ENCODE measurements around the gene TRIM2. TPM values are rescaled to one million over a fixed set of nuclear protein-coding genes. Genes with fewer than 3 reads are reported as not detected.

Gene TRIM2
- total RNA-seq, 1 donor from 2014 or later = 51.8 TPM

- FAIRE-seq = no peak
- no peak overlapping the region for H3K4me3 Mint-ChIP-seq (ENCODE audit: unreplicated experiment)
- Histone ChIP-seq H3K36me3 (ENCODE audit: insufficient read depth, low read length) (no peaks in the 10 kb centered on the region), H3K4me1 (ENCODE audit: insufficient read depth, low read length) (peaks cover 8% of the 10 kb centered on the region), H3K4me3 (ENCODE audit: insufficient read depth, low read depth, low read length) (peak overlapping the region; percentile 61), H4K20me1 (ENCODE audit: insufficient read depth, low read length) (no peaks in the 10 kb centered on the region), H3K4me2 (ENCODE audit: low read length) (peak overlapping the region; percentile 91), H2AFZ (ENCODE audit: low read depth, low read length) (peak overlapping the region; percentile 68), H3K27me3 (ENCODE audit: insufficient read depth, low read length) (no peaks in the 10 kb centered on the region), H3K9ac (ENCODE audit: low read length) (peak overlapping the region; percentile 60), H3K9me3 (ENCODE audit: insufficient read depth, low read depth, low read length) (no peaks in the 10 kb centered on the region), H3K27ac (ENCODE audit: low read depth, low read length) (peak overlapping the region; percentile 30), H3K79me2 (ENCODE audit: insufficient read depth, low read length) (peaks cover 5% of the 10 kb centered on the region)
- peaks cover 7% of the 10 kb centered on the region for H3K36me3 Mint-ChIP-seq (ENCODE audit: low read depth, unreplicated experiment)
- DNase-seq (ENCODE audit: low read depth) = peak; percentile 73
- H3K27me3 Mint-ChIP-seq (ENCODE audit: low read depth, unreplicated experiment) = no peaks in the 10 kb centered on the region
- H3K9me3 Mint-ChIP-seq (ENCODE audit: unreplicated experiment) = no peaks in the 10 kb centered on the region
- no peak for TF ChIP-seq EZH2 (IDR thresholded peaks at IDR 0.05; ENCODE audit: insufficient read depth, low read length)
- TF ChIP-seq CTCF (IDR thresholded peaks at IDR 0.05; ENCODE audit: insufficient read depth, low read depth, low read length) = no peak
- H3K4me1 Mint-ChIP-seq (ENCODE audit: low read depth, unreplicated experiment) = peaks cover 10% of the 10 kb centered on the region
- H3K27ac Mint-ChIP-seq (ENCODE audit: unreplicated experiment) = no peak overlapping the region
Observed at GRCh38 chr4:153257151-153257620, 52.9 kb downstream of the TRIM2 start.

- Mint-ChIP-seq H3K36me3 (ENCODE audit: low read depth, unreplicated experiment) (peaks cover 5% of the 10 kb centered on the region), H3K4me3 (ENCODE audit: unreplicated experiment) (no peak overlapping the region), H3K27ac (ENCODE audit: unreplicated experiment) (no peak overlapping the region), H3K4me1 (ENCODE audit: low read depth, unreplicated experiment) (peaks cover 10% of the 10 kb centered on the region), H3K27me3 (ENCODE audit: low read depth, unreplicated experiment) (no peaks in the 10 kb centered on the region), H3K9me3 (ENCODE audit: unreplicated experiment) (no peaks in the 10 kb centered on the region)
- TF ChIP-seq CTCF (IDR thresholded peaks at IDR 0.05; ENCODE audit: insufficient read depth, low read depth, low read length) (no peak), EZH2 (IDR thresholded peaks at IDR 0.05; ENCODE audit: insufficient read depth, low read length) (no peak)
- Histone ChIP-seq H3K4me3 (ENCODE audit: insufficient read depth, low read depth, low read length) (peak overlapping the region; percentile 61), H4K20me1 (ENCODE audit: insufficient read depth, low read length) (no peaks in the 10 kb centered on the region), H3K36me3 (ENCODE audit: insufficient read depth, low read length) (no peaks in the 10 kb centered on the region), H3K4me2 (ENCODE audit: low read length) (peak overlapping the region; percentile 91), H3K9me3 (ENCODE audit: insufficient read depth, low read depth, low read length) (no peaks in the 10 kb centered on the region), H2AFZ (ENCODE audit: low read depth, low read length) (no peak overlapping the region), H3K27ac (ENCODE audit: low read depth, low read length) (no peak overlapping the region), H3K27me3 (ENCODE audit: insufficient read depth, low read length) (no peaks in the 10 kb centered on the region), H3K79me2 (ENCODE audit: insufficient read depth, low read length) (peaks cover 6% of the 10 kb centered on the region), H3K9ac (ENCODE audit: low read length) (peak overlapping the region; percentile 60), H3K4me1 (ENCODE audit: insufficient read depth, low read length) (peaks cover 8% of the 10 kb centered on the region)
- FAIRE-seq = no peak
- no peak for DNase-seq (ENCODE audit: low read depth)
Observed at GRCh38 chr4:153257991-153258390, 53.7 kb downstream of the TRIM2 start.

GRCh38 chr4:153258750-153259149 lies 54.5 kb downstream of the TRIM2 start:
- Histone ChIP-seq H3K9ac (ENCODE audit: low read length) (no peak overlapping the region), H4K20me1 (ENCODE audit: insufficient read depth, low read length) (no peaks in the 10 kb centered on the region), H3K27ac (ENCODE audit: low read depth, low read length) (no peak overlapping the region), H3K4me3 (ENCODE audit: insufficient read depth, low read depth, low read length) (no peak overlapping the region), H3K36me3 (ENCODE audit: insufficient read depth, low read length) (no peaks in the 10 kb centered on the region), H3K79me2 (ENCODE audit: insufficient read depth, low read length) (peaks cover 11% of the 10 kb centered on the region), H3K27me3 (ENCODE audit: insufficient read depth, low read length) (no peaks in the 10 kb centered on the region), H2AFZ (ENCODE audit: low read depth, low read length) (no peak overlapping the region), H3K9me3 (ENCODE audit: insufficient read depth, low read depth, low read length) (no peaks in the 10 kb centered on the region), H3K4me2 (ENCODE audit: low read length) (peak overlapping the region; percentile 47), H3K4me1 (ENCODE audit: insufficient read depth, low read length) (peaks cover 8% of the 10 kb centered on the region)
- FAIRE-seq (no peak), DNase-seq (ENCODE audit: low read depth) (no peak)
- H3K27ac Mint-ChIP-seq (ENCODE audit: unreplicated experiment) = no peak overlapping the region
- H3K27me3 Mint-ChIP-seq (ENCODE audit: low read depth, unreplicated experiment) = no peaks in the 10 kb centered on the region
- H3K9me3 Mint-ChIP-seq (ENCODE audit: unreplicated experiment) = no peaks in the 10 kb centered on the region
- peaks cover 10% of the 10 kb centered on the region for H3K4me1 Mint-ChIP-seq (ENCODE audit: low read depth, unreplicated experiment)
- H3K4me3 Mint-ChIP-seq (ENCODE audit: unreplicated experiment) = no peak overlapping the region
- H3K36me3 Mint-ChIP-seq (ENCODE audit: low read depth, unreplicated experiment) = peaks cover 5% of the 10 kb centered on the region
- TF ChIP-seq EZH2 (IDR thresholded peaks at IDR 0.05; ENCODE audit: insufficient read depth, low read length) (no peak), CTCF (IDR thresholded peaks at IDR 0.05; ENCODE audit: insufficient read depth, low read depth, low read length) (no peak)

All from astrocyte (in vitro differentiated cells and primary cell).